Omental fat pad (tissue), 4 donors: ENCODE data around the gene ARRDC1. TPM values are rescaled to one million over a fixed set of nuclear protein-coding genes. Genes with fewer than 3 reads are reported as not detected.

Experiments used
- ATAC-seq: fragments of 150-250 bp; one replicate; pipeline ENCODE4 v1.9.1; 2016; ENCODE audit warnings: mild to moderate bottlenecking, moderate library complexity; ENCODE audit not compliant: low FRiP score
- DNase-seq: peaks from one replicate; pipeline ENCODE4 v3.0.0-alpha.2; 2019; ENCODE audit warnings: low spot score
- CTCF ChIP-seq, 3 donors: fragments of 450-650 bp; IDR thresholded peaks; one replicate each; pipeline ENCODE4 v1.5.1; 2016 to 2017; ENCODE audit warnings: antibody characterized with exemption in 3 of 3, mild to moderate bottlenecking in 3 of 3, moderate library complexity in 2 of 3
- total RNA-seq, 4 donors: library from RNA; depleted of rRNA; stranded (reverse); fragments of >200 nt; gene quantifications; one replicate each; pipeline ENCODE4 v1.1.0, GENCODE V29; 2016

Gene ARRDC1
- total RNA-seq, 4 donors from 2014 or later = 23.4 to 39.2 (median 33.3) TPM

GRCh38 chr9:137630679-137631078 lies 25.2 kb downstream of the ARRDC1 start:
- DNase-seq (no peak), ATAC-seq (no peak)
- no peak for TF ChIP-seq CTCF (IDR thresholded peaks at IDR 0.05)

DNA sequence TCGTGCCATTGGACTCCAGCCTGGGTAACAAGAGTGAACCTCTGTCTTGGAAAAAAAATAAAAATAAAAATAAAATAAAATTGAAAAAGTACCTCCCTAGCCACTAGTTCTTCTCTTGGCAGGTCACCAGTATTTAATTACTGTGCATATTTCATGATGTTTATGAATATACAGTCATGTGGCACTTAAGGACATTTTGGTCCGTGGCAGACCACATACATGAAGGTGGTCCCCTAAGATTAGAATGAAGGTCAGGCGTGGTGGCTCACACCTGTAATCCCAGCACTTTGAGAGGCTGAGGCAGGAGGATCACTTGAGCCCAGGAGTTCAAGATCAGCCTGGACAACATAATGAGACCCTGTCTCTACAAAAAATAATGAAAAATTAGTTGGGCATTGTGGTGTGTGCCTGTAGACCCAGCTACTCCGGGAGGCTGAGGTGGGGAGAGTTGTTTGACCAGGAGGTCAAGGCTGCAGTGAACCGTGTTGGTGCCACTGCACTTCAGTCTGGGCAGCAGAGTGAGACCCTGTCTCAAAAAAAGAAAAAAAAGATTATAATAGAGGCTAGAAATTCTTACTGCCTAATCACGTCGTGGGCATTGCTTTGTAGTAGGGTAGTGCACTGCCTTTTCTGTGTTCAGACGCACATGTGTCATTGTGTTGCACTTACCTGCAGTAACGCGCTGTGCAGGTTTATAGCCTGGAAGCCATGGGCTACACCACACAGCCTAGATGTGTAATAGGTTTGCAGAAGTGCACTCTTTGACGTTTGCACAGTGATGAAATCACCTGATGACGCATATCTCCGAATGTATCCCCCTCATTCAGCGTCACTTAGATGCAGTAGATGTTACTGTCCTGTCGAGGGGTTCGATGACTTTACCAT lies 26.1 kb downstream of the ARRDC1 start:
- DNase-seq (no peak), ATAC-seq (no peak)
- TF ChIP-seq CTCF (IDR thresholded peaks at IDR 0.05) = no peak

- no peak for TF ChIP-seq CTCF (IDR thresholded peaks at IDR 0.05)
- ATAC-seq = no peak
- DNase-seq = no peak
Observed at GRCh38 chr9:137632230-137633161, 27.0 kb downstream of the ARRDC1 start.

DNA sequence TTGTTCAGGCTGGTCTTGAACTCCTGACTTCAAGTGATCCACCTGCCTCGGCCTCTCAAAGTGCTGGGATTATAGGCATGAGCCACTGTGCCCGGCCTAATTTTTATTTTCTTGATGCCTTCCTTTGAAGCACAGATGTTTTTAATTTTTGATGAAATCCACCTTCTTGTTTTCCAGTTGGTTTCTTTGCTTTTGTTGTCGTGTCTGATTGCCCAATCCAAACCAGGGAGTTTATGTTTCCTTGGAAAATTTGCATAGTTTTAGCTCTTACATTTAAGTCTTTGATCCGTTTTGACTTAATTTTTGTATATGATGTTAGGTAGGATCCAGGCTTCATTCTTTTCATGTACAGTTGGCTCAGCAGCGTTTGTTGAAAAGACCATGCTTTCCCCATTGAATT lies 28.5 kb downstream of the ARRDC1 start:
- no peak for TF ChIP-seq CTCF (IDR thresholded peaks at IDR 0.05)
- ATAC-seq = no peak
- no peak for DNase-seq

DNA sequence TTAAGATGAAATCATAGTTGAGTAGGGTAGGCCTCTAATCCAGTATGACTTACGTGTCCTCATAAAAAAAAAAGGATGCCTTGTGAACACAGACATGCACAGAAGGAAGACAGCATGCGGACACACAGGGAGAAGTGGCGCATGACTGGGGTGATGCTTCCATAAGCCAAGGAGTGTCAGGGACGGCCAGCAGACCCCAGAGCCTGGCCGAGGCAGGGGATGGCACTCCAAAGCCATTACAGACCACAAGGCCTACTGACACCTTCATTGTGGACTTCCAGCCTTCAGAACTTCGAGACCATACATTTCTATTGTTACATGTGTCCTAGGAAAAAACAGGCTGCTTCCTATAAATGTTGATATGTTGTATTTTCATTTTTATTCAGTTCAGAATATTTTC lies 33.2 kb downstream of the ARRDC1 start:
- no peak for TF ChIP-seq CTCF (IDR thresholded peaks at IDR 0.05)
- DNase-seq = no peak
- no peak for ATAC-seq

DNA sequence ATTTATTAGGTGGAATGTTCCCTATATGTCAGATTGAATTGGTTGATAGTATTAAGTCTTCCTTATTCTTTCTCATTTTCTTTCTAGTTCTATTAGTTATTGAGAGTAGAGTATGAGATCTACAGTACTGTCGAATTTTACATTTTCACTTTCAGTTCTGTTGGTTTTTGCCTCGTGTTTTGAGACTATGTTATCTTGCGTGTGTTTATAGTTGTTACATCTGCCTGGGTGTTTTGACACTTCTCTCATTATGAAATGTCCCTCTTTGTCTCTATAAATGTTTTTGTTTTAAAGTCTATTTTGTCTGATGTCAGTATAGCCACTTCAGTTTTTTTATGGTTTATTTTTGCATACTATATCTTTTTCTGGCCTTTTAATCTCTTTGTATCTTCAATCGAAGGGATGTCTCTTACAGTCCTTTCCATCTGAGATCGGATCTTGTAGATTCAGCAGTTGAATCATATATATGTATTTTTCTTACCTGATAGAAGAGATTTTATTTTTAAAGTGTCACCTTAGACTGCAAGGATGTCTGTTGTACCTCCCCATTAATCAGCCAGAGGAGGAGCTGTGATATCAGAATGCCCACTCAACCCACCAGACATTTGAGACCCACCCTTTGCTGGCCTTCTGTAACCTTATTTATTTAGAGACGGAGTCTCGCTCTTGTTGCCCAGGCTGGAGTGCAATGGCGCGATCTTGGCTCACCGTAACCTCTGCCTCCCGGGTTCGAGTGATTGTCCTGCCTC lies 34.0 kb downstream of the ARRDC1 start:
- ATAC-seq (no peak), DNase-seq (no peak)
- TF ChIP-seq CTCF (IDR thresholded peaks at IDR 0.05) = no peak
